ENCODE results near the gene SPI1.

GRCh38 chr11:47411884-47412746 is 33.8 kb upstream of the SPI1 start:
- TF ChIP-seq REST (IDR thresholded peaks at IDR 0.05; ENCODE audit: insufficient read depth in 1 of 2, low read depth in 2 of 2, low read length in 1 of 2) (no peak), CTCF (IDR thresholded peaks at IDR 0.05) (peak; percentile 95), POLR2AphosphoS5 (IDR thresholded peaks at IDR 0.05; ENCODE audit: low read depth, low read length) (no peak), TCF7L2 (IDR thresholded peaks at IDR 0.05; ENCODE audit: low read depth, low read length) (no peak)
